Activated T-helper 17 cell treated with anti-CD3 and anti-CD28 coated beads, Interleukin-2, amount 50 U/mL, for 72 hours (primary cell): ENCODE results near the gene ITIH3. TPM values are rescaled to one million over a fixed set of nuclear protein-coding genes. Genes with fewer than 3 reads are reported as not detected.

ENCODE experiments used
- ATAC-seq: fragments of 150-1000 bp; cut with Tn5 transposase; replicated peaks from 2 replicates; pipeline ENCODE4 v1.10.0; 2021; ENCODE audit warnings: mild to moderate bottlenecking, moderate library complexity
- H3K27ac Mint-ChIP-seq: one replicate; pipeline ENCODE4 v1.8.0; 2022; ENCODE audit warnings: mixed read lengths
- H3K27me3 Mint-ChIP-seq: one replicate; pipeline ENCODE4 v1.8.0; 2022; ENCODE audit warnings: mixed read lengths
- H3K36me3 Mint-ChIP-seq: one replicate; pipeline ENCODE4 v1.8.0; 2022; ENCODE audit warnings: low read depth, mild to moderate bottlenecking, mixed read lengths
- H3K4me1 Mint-ChIP-seq: one replicate; pipeline ENCODE4 v1.8.0; 2022; ENCODE audit warnings: mixed read lengths
- H3K4me3 Mint-ChIP-seq: one replicate; pipeline ENCODE4 v1.8.0; 2022; ENCODE audit warnings: mild to moderate bottlenecking, mixed read lengths
- H3K9me3 Mint-ChIP-seq: one replicate; pipeline ENCODE4 v1.8.0; 2022; ENCODE audit warnings: mixed read lengths
- total RNA-seq, 2 donors: library from RNA; stranded (reverse); gene quantifications; one replicate each; pipeline ENCODE4 v1.2.3, GENCODE V29; 2022

ITIH3 gene
- total RNA-seq, 2 donors from 2014 or later = not detected

DNA sequence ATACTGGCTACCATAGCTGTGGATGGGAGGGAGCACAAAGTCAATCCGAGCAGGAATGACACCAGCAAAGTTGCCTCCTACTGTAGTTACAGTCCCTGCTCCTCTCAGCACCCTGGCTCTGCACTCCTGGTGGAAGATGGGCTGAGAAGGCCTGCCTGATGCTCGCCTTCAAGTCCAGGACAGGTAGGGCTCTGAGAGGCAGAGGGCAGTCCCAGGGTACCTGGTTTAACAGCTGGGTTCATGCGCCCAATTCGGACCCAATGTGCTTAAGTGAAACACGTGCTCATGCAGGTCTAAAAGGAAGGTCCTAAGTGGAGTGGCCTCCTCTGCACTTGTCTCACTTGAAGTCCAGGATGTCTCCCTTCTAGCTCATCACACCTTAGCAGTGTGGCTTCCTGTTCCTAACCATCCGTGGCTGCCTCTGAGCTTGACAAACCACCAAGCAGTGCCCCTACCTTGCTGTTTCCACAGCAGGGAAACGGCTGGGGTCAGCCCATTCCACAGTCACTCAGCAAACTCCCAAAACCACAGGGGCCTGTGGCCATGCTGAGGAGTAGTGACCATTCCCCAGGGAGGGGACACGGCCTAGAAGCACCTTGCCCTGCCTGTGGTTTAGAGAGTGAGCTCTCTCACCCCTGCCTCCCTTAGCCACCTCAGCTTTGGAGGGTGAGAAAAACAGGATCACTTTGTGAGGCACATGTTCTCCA, 44.1 kb downstream of the ITIH3 start:
- H3K4me3 Mint-ChIP-seq = no peak overlapping the region
- no peaks in the 10 kb centered on the region for H3K27me3 Mint-ChIP-seq
- no peaks in the 10 kb centered on the region for H3K9me3 Mint-ChIP-seq
- H3K36me3 Mint-ChIP-seq = peaks cover 13% of the 10 kb centered on the region
- peaks cover 12% of the 10 kb centered on the region for H3K4me1 Mint-ChIP-seq
- peak; percentile 71 for ATAC-seq
- H3K27ac Mint-ChIP-seq = no peak overlapping the region

GRCh38 chr3:52839268-52839575, 44.6 kb downstream of the ITIH3 start:
- Mint-ChIP-seq H3K27ac (no peak overlapping the region), H3K36me3 (peaks cover 13% of the 10 kb centered on the region), H3K9me3 (no peaks in the 10 kb centered on the region), H3K27me3 (no peaks in the 10 kb centered on the region), H3K4me1 (peaks cover 12% of the 10 kb centered on the region), H3K4me3 (no peak overlapping the region)
- no peak for ATAC-seq

GRCh38 chr3:52839892-52840545, 45.4 kb downstream of the ITIH3 start:
- peak; percentile 18 for ATAC-seq
- no peaks in the 10 kb centered on the region for H3K27me3 Mint-ChIP-seq
- no peak overlapping the region for H3K4me3 Mint-ChIP-seq
- peaks cover 17% of the 10 kb centered on the region for H3K4me1 Mint-ChIP-seq
- H3K9me3 Mint-ChIP-seq = no peaks in the 10 kb centered on the region
- H3K27ac Mint-ChIP-seq = peak overlapping the region; percentile 6
- H3K36me3 Mint-ChIP-seq = peaks cover 13% of the 10 kb centered on the region

DNA sequence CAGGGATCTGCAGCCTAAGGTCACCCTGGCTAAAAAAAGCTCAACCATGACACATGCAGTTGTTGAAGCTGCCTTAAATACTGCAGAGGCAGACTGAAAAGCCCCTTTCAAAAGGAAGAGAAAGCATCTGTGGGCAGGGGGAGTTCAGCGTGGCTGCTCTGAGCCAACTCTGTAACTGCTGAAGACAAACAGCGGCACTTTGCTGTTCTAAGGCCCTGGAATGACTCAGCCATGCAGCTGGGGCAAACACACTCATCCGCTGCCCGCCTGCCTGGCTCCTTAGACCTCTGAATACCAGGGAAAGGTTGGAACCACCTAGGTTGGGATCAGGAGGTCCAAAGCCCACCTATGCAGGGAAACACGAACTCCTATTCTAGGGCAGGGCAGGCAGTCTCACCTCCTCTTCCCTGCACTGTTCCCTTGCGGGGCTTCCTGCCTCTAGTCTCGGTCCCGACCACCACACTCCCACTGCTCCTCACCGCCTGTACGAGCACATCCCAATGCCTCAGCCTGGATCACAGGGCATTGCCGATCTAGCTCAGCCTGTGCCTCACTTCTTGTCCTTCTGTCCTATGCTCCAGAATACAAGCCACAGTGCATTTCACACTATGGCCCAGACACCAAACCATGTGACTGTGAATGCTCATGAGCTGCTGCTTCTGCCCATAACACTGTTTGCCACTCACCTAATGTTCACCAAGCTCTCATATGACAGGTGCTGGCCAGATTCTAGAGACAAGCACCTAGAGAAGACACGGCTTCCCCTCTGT, 46.8 kb downstream of the ITIH3 start:
- peak overlapping the region; percentile 40 for H3K27ac Mint-ChIP-seq
- H3K4me1 Mint-ChIP-seq = peaks cover 17% of the 10 kb centered on the region
- H3K4me3 Mint-ChIP-seq = no peak overlapping the region
- H3K36me3 Mint-ChIP-seq = peaks cover 13% of the 10 kb centered on the region
- no peaks in the 10 kb centered on the region for H3K9me3 Mint-ChIP-seq
- ATAC-seq = peak; percentile 13
- H3K27me3 Mint-ChIP-seq = no peaks in the 10 kb centered on the region

DNA sequence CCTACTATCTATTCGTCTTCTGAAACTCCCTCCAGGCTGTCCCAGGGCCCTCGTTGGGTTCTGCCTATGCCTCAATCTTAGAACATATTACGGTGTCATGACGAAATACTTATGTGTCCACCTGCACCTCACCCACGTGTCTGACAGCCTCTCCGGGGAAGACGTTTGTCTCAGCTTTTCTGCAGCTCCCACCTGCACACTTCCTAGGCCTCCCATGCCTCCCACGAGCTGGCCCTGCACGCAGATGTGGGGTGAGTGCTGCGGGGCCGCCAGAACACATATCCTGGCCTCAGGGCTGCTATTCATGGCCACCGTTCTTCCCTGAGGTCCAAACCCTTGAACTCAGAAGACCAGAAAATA, 47.4 kb downstream of the ITIH3 start:
- H3K36me3 Mint-ChIP-seq = peaks cover 13% of the 10 kb centered on the region
- H3K4me1 Mint-ChIP-seq = peaks cover 17% of the 10 kb centered on the region
- peak overlapping the region; percentile 40 for H3K27ac Mint-ChIP-seq
- H3K9me3 Mint-ChIP-seq = no peaks in the 10 kb centered on the region
- no peak overlapping the region for H3K4me3 Mint-ChIP-seq
- no peaks in the 10 kb centered on the region for H3K27me3 Mint-ChIP-seq
- ATAC-seq = no peak

- H3K27me3 Mint-ChIP-seq = no peaks in the 10 kb centered on the region
- H3K36me3 Mint-ChIP-seq = peaks cover 15% of the 10 kb centered on the region
- H3K4me1 Mint-ChIP-seq = peaks cover 16% of the 10 kb centered on the region
- no peak for ATAC-seq
- no peaks in the 10 kb centered on the region for H3K9me3 Mint-ChIP-seq
- no peak overlapping the region for H3K27ac Mint-ChIP-seq
- H3K4me3 Mint-ChIP-seq = no peak overlapping the region
Observed at GRCh38 chr3:52842424-52842823, 47.8 kb downstream of the ITIH3 start.

DNA sequence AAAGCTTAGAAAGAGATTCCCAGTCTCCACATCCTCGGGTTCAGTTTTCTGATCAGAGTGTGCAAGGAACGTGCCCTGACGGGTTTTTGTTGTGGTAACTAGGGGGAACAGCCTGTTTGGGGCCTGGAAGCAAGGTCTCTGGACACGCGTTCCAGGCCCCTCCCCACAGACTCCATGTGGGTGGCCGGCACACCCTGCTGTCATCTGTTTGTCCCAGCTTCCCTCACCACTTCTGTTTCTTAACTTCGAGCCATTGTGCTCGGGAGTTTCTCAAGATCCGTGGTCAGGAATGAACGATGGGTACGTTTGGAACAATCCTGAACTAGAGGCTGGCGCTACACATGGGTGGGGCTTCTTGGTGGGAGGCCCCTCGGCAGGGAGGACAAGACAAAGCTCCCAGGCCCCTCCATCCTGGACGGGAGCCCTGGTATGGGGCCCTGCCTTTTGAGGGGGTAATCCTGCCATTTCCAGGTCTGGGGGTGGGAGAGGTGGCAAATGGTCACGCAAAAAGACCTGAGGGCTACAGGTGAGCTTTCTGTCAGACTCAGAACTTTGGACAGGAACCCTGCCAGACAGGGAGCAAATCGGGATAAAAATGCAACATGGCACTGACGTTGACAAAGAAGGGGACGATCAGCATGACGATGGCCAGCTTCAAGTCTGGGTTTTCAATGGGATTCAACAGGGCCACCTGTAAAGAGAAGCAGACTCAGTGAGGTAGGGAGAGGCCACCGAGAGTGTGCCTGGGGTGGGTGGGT, 48.7 kb downstream of the ITIH3 start:
- H3K27ac Mint-ChIP-seq = no peak overlapping the region
- H3K36me3 Mint-ChIP-seq = peaks cover 22% of the 10 kb centered on the region
- H3K9me3 Mint-ChIP-seq = no peaks in the 10 kb centered on the region
- peaks cover 9% of the 10 kb centered on the region for H3K4me1 Mint-ChIP-seq
- no peak for ATAC-seq
- H3K27me3 Mint-ChIP-seq = no peaks in the 10 kb centered on the region
- no peak overlapping the region for H3K4me3 Mint-ChIP-seq

GRCh38 chr3:52843881-52844280, 49.3 kb downstream of the ITIH3 start:
- no peak for ATAC-seq
- no peaks in the 10 kb centered on the region for H3K27me3 Mint-ChIP-seq
- no peak overlapping the region for H3K4me3 Mint-ChIP-seq
- H3K9me3 Mint-ChIP-seq = no peaks in the 10 kb centered on the region
- peaks cover 9% of the 10 kb centered on the region for H3K4me1 Mint-ChIP-seq
- H3K36me3 Mint-ChIP-seq = peaks cover 22% of the 10 kb centered on the region
- H3K27ac Mint-ChIP-seq = peak overlapping the region; percentile 10

- ATAC-seq = no peak
- H3K9me3 Mint-ChIP-seq = no peaks in the 10 kb centered on the region
- H3K4me1 Mint-ChIP-seq = peaks cover 9% of the 10 kb centered on the region
- no peak overlapping the region for H3K4me3 Mint-ChIP-seq
- H3K27me3 Mint-ChIP-seq = no peaks in the 10 kb centered on the region
- H3K27ac Mint-ChIP-seq = peak overlapping the region; percentile 10
- peaks cover 22% of the 10 kb centered on the region for H3K36me3 Mint-ChIP-seq
Observed at GRCh38 chr3:52844290-52844975, 49.8 kb downstream of the ITIH3 start.

- Mint-ChIP-seq H3K27ac (no peak overlapping the region), H3K4me1 (peaks cover 5% of the 10 kb centered on the region), H3K9me3 (no peaks in the 10 kb centered on the region), H3K27me3 (no peaks in the 10 kb centered on the region), H3K4me3 (no peak overlapping the region), H3K36me3 (peaks cover 24% of the 10 kb centered on the region)
- no peak for ATAC-seq
Observed at GRCh38 chr3:52845157-52845556, 50.6 kb downstream of the ITIH3 start.

- no peak overlapping the region for H3K27ac Mint-ChIP-seq
- H3K4me1 Mint-ChIP-seq = peaks cover 5% of the 10 kb centered on the region
- no peaks in the 10 kb centered on the region for H3K9me3 Mint-ChIP-seq
- no peak for ATAC-seq
- H3K36me3 Mint-ChIP-seq = peaks cover 19% of the 10 kb centered on the region
- no peak overlapping the region for H3K4me3 Mint-ChIP-seq
- H3K27me3 Mint-ChIP-seq = no peaks in the 10 kb centered on the region
Observed at GRCh38 chr3:52845691-52846431, 51.3 kb downstream of the ITIH3 start.

DNA sequence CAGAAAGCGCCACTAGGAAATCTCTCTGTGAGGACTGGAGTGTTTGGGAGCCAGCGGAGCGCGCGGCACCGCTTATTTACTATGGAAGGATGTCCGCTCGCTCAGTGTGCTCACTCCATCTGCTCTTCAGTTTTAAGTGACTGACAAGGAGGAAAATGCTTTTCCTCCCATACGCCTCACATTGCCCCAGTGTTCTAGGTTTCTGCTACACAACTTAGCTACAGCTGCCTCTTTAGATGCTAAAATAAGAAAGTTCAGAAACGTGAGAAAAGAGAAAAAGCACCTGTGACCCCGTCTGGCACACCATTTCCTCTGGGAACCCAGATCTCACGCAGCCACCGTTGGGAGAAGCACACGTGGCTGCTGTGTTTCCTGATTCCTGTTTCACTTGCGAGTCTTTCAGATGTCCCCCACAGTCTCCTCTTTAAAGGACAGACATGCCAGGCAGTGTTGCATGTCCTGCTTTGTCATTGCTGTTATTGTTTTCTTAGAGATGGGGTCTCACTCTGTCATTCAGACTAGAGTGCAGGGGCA, 51.9 kb downstream of the ITIH3 start:
- ATAC-seq = no peak
- Mint-ChIP-seq H3K4me3 (no peak overlapping the region), H3K36me3 (peaks cover 19% of the 10 kb centered on the region), H3K9me3 (no peaks in the 10 kb centered on the region), H3K27me3 (no peaks in the 10 kb centered on the region), H3K27ac (no peak overlapping the region), H3K4me1 (peaks cover 5% of the 10 kb centered on the region)

GRCh38 chr3:52847241-52847640, 52.6 kb downstream of the ITIH3 start:
- no peak for ATAC-seq
- H3K27me3 Mint-ChIP-seq = no peaks in the 10 kb centered on the region
- H3K27ac Mint-ChIP-seq = no peak overlapping the region
- peaks cover 26% of the 10 kb centered on the region for H3K36me3 Mint-ChIP-seq
- peaks cover 5% of the 10 kb centered on the region for H3K4me1 Mint-ChIP-seq
- no peaks in the 10 kb centered on the region for H3K9me3 Mint-ChIP-seq
- no peak overlapping the region for H3K4me3 Mint-ChIP-seq
